MM.1S (cell line): ENCODE results near the gene CABP4.
"Not testable (repeated sequence)": the region's sequence is repeated elsewhere in the genome, so short reads cannot be mapped to it uniquely, and the experiment has no call there.

Experiments
- DNase-seq: peaks from one replicate; pipeline ENCODE4 v3.0.0-alpha.2; 2015
- H2AFZ ChIP-seq: fragments of 300-600 bp; sonication (generic); 2 replicates; pipeline ENCODE4 v1.6.0; 2016; ENCODE audit warnings: antibody characterized with exemption, low read length
- H3F3A ChIP-seq: fragments of 300-600 bp; sonication (generic); 2 replicates; pipeline ENCODE4 v1.6.1; 2016; ENCODE audit warnings: mild to moderate bottlenecking, antibody characterized with exemption, low read length, moderate library complexity, mixed read lengths; ENCODE audit not compliant: insufficient read depth
- H3K27ac ChIP-seq: fragments of 300-600 bp; sonication (generic); 2 replicates; pipeline ENCODE4 v1.5.1; 2016; ENCODE audit warnings: mild to moderate bottlenecking, low read length
- H3K27me3 ChIP-seq: fragments of 300-600 bp; sonication (generic); replicated peaks from 2 replicates; pipeline ENCODE4 v1.6.0; 2016; ENCODE audit warnings: low read length; ENCODE audit not compliant: insufficient read depth
- H3K36me3 ChIP-seq: fragments of 300-600 bp; sonication (generic); replicated peaks from 2 replicates; pipeline ENCODE4 v1.6.1; 2016; ENCODE audit warnings: mild to moderate bottlenecking, low read length, mixed read lengths; ENCODE audit not compliant: insufficient read depth
- H3K4me1 ChIP-seq: fragments of 300-600 bp; sonication (generic); 2 replicates; pipeline ENCODE4 v1.6.1; 2016; ENCODE audit warnings: low read length, mixed read lengths
- H3K4me2 ChIP-seq: fragments of 300-600 bp; sonication (generic); 2 replicates; pipeline ENCODE4 v1.6.0; 2016; ENCODE audit warnings: low read depth, low read length
- H3K4me3 ChIP-seq: fragments of 300-600 bp; sonication (generic); 2 replicates; pipeline ENCODE4 v1.5.1; 2016; ENCODE audit warnings: low read length, mixed read lengths
- H3K79me2 ChIP-seq: fragments of 300-600 bp; sonication (generic); 2 replicates; pipeline ENCODE4 v1.6.1; 2016; ENCODE audit warnings: mixed run types, low read length, mixed read lengths
- H3K9ac ChIP-seq: fragments of 300-600 bp; sonication (generic); 2 replicates; pipeline ENCODE4 v1.6.1; 2016; ENCODE audit warnings: low read length, mixed read lengths
- H3K9me2 ChIP-seq: fragments of 300-600 bp; sonication (generic); replicated peaks from 2 replicates; pipeline ENCODE4 v1.6.1; 2016; ENCODE audit warnings: mild to moderate bottlenecking, low read length, mixed read lengths; ENCODE audit not compliant: insufficient read depth
- H3K9me3 ChIP-seq: fragments of 300-600 bp; sonication (generic); replicated peaks from 2 replicates; pipeline ENCODE4 v1.6.1; 2016; ENCODE audit warnings: mild to moderate bottlenecking, low read length, mixed read lengths; ENCODE audit not compliant: insufficient read depth
- H4K20me1 ChIP-seq: fragments of 300-600 bp; sonication (generic); 2 replicates; pipeline ENCODE4 v1.6.1; 2016; ENCODE audit warnings: mild to moderate bottlenecking, low read length, moderate library complexity, mixed read lengths; ENCODE audit not compliant: insufficient read depth
- EZH2 ChIP-seq: fragments of 300-600 bp; sonication (generic); optimal IDR thresholded peaks from 2 replicates; pipeline ENCODE3; 2017; ENCODE audit warnings: low read depth, mild to moderate bottlenecking, antibody characterized with exemption, low read length, mixed read lengths
- EZH2phosphoT487 ChIP-seq: fragments of 300-600 bp; sonication (generic); IDR thresholded peaks from 2 replicates; pipeline ENCODE4 v1.6.1; 2018; ENCODE audit warnings: antibody characterized with exemption, low read length
- TF ChIP-seq, protein P1 (sequence below): fragments of 300-600 bp; sonication (generic); IDR thresholded peaks from 2 replicates; pipeline ENCODE4 v1.5.1; 2016; ENCODE audit warnings: antibody characterized with exemption, low read length, mixed read lengths

CABP4 gene

GRCh38 chr11:67464411-67465188 lies 9.4 kb downstream of the CABP4 start:
- Histone ChIP-seq H3K27me3 (no peaks in the 10 kb centered on the region), H3K9ac (peak overlapping the region; percentile 96), H3K9me3 (no peaks in the 10 kb centered on the region), H3K4me3 (peak overlapping the region; percentile 99), H3K79me2 (peaks cover 11% of the 10 kb centered on the region), H3K9me2 (no peaks in the 10 kb centered on the region), H3K4me1 (peaks cover 12% of the 10 kb centered on the region), H3K27ac (peak overlapping the region; percentile 61), H2AFZ (peak overlapping the region; percentile 91), H3K36me3 (no peaks in the 10 kb centered on the region), H3F3A (peaks cover 9% of the 10 kb centered on the region), H3K4me2 (peak overlapping the region; percentile 99), H4K20me1 (no peaks in the 10 kb centered on the region)
- DNase-seq = peak; percentile 93
- TF ChIP-seq EZH2phosphoT487 (no peak), EZH2 (no peak)
- TF ChIP-seq, protein P1, sequence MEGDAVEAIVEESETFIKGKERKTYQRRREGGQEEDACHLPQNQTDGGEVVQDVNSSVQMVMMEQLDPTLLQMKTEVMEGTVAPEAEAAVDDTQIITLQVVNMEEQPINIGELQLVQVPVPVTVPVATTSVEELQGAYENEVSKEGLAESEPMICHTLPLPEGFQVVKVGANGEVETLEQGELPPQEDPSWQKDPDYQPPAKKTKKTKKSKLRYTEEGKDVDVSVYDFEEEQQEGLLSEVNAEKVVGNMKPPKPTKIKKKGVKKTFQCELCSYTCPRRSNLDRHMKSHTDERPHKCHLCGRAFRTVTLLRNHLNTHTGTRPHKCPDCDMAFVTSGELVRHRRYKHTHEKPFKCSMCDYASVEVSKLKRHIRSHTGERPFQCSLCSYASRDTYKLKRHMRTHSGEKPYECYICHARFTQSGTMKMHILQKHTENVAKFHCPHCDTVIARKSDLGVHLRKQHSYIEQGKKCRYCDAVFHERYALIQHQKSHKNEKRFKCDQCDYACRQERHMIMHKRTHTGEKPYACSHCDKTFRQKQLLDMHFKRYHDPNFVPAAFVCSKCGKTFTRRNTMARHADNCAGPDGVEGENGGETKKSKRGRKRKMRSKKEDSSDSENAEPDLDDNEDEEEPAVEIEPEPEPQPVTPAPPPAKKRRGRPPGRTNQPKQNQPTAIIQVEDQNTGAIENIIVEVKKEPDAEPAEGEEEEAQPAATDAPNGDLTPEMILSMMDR = no peak

DNA sequence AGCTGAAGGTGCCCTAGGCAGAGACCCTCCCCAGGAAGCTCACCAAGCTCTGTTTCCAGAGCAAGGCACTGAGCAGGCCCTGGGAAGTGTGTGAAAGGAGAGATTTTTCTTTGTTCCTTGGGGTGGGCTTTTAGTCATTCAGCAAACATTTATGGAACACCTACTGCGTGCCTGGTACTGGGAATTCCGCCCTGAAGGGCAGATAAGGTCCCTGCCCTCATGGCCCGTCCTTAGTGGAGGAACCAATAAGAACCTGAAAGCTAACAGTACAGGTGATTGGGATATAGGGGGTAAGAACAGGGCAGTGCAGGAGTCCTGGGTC lies 10.0 kb downstream of the CABP4 start:
- H3K27me3 ChIP-seq = no peaks in the 10 kb centered on the region
- H4K20me1 ChIP-seq = no peaks in the 10 kb centered on the region
- H2AFZ ChIP-seq = peak overlapping the region; percentile 84
- DNase-seq = no peak
- no peaks in the 10 kb centered on the region for H3K9me3 ChIP-seq
- peak overlapping the region; percentile 96 for H3K9ac ChIP-seq
- H3K9me2 ChIP-seq = no peaks in the 10 kb centered on the region
- H3K36me3 ChIP-seq = no peaks in the 10 kb centered on the region
- peak overlapping the region; percentile 99 for H3K4me2 ChIP-seq
- peak overlapping the region; percentile 61; the same call in 1 of the 2 replicates for H3K27ac ChIP-seq
- H3F3A ChIP-seq = peaks cover 4% of the 10 kb centered on the region; the same call in 1 of the 2 replicates
- TF ChIP-seq EZH2phosphoT487 = no peak
- TF ChIP-seq, protein P1 = no peak
- no peak for TF ChIP-seq EZH2
- H3K4me1 ChIP-seq = peaks cover 12% of the 10 kb centered on the region
- H3K79me2 ChIP-seq = peaks cover 11% of the 10 kb centered on the region
- H3K4me3 ChIP-seq = peak overlapping the region; percentile 99

DNA sequence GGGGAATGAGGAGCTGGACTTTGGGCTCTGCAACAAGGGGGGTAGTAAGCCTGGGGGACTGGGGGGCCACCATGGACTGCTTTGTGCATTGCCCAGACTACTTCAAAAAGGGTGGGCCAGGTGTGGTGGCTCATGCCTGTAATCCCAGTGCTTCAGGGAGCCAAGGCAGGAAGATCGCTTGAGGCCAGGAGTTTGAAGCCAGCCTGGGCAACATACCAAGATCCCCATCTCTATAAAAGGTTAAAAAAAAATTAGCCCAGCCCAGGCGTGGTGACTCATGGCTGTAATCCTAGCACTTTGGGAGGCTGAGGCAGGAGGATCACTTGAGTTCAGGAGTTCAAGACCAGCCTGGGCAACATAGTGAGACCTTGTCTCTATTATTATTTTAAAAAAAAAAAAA lies 10.4 kb downstream of the CABP4 start:
- not testable (repeated sequence) for H4K20me1 ChIP-seq, H3K9me2 ChIP-seq, DNase-seq, H3K27me3 ChIP-seq, H2AFZ ChIP-seq, H3K27ac ChIP-seq, H3K9me3 ChIP-seq, H3F3A ChIP-seq, H3K36me3 ChIP-seq
- peak overlapping the region; percentile 99 for H3K4me2 ChIP-seq
- peak overlapping the region; percentile 99 for H3K4me3 ChIP-seq
- H3K4me1 ChIP-seq = peaks cover 12% of the 10 kb centered on the region
- peaks cover 11% of the 10 kb centered on the region for H3K79me2 ChIP-seq
- H3K9ac ChIP-seq = peak overlapping the region; percentile 96; the same call in 1 of the 2 replicates

DNA sequence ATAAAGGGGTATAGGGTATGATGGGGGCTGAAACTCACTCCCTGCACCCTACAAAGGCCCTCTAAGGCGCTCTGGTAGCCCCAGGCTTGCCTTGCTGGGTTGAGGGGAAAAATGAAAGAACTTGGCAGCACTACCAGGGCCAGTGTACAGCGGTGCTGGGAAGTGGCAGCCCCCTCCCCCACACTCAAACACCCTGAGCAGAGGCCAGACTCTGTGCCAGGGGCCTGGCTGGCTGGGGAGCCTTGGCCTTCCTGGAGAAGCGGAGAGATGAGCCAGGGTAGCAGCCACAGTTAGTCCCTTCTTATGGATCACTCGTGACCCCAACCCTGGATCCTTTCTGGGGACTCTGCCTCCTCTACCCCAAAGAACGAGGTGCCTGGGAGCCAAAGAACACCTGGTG lies 11.2 kb downstream of the CABP4 start:
- Histone ChIP-seq H3K4me2 (no peak overlapping the region), H3K4me1 (peaks cover 12% of the 10 kb centered on the region), H3K4me3 (no peak overlapping the region)

More for the DNA sequence above, 11.2 kb downstream of the CABP4 start:
- Histone ChIP-seq H4K20me1 (no peaks in the 10 kb centered on the region), H3K27me3 (no peaks in the 10 kb centered on the region), H3K27ac (no peak overlapping the region), H2AFZ (no peak overlapping the region), H3K9me2 (no peaks in the 10 kb centered on the region), H3K9ac (no peak overlapping the region), H3K36me3 (no peaks in the 10 kb centered on the region), H3F3A (0 out of 2 replicates have a peak, but pooled peaks cover 3% of the 10 kb centered on the region), H3K79me2 (peaks cover 11% of the 10 kb centered on the region), H3K9me3 (no peaks in the 10 kb centered on the region)
- no peak for DNase-seq
- TF ChIP-seq EZH2phosphoT487 (no peak), EZH2 (no peak)
- TF ChIP-seq, protein P1 = no peak
